Naive thymus-derived CD8-positive, alpha-beta T cell (primary cell): ENCODE data around the gene PPP4R1. TPM values are rescaled to one million over a fixed set of nuclear protein-coding genes. Genes with fewer than 3 reads are reported as not detected.
A peak's percentile ranks its signal among the peaks of the same experiment; 100 is the strongest.

Source experiments
- ATAC-seq, 2 donors: fragments of 150-1000 bp; cut with Tn5 transposase in 1 of 2; sonication (Bioruptor Pico), chemical (Tn5 transposase) in 1 of 2; 1 replicate in 1 of 2; 2 replicates in 1 of 2; pipeline ENCODE4 v1.10.0; 2021; ENCODE audit warnings: mild to moderate bottlenecking in 2 of 2, moderate library complexity in 2 of 2
- POLR2A ChIA-PET: fragments of 350-600 bp; sonication (Branson Sonifier 250); formaldehyde crosslinking; loops from one replicate; lab custom pipeline; 2021; ENCODE audit warnings: antibody characterized with exemption; lab: Charles Lee
- DNase-seq, 10 donors: peaks; one replicate each; pipeline versions ENCODE4 v3.0.0 to v3.0.0-alpha.2; 2020 to 2022
- H3K27ac Mint-ChIP-seq, 10 donors: one replicate each; pipeline ENCODE4 v1.8.0; 2020 to 2022; ENCODE audit warnings: mild to moderate bottlenecking in 10 of 10, mixed read lengths in 10 of 10, moderate library complexity in 4 of 10, inconsistent platforms in 1 of 10
- H3K27me3 Mint-ChIP-seq, 5 donors: one replicate each; pipeline ENCODE4 v1.8.0; 2021 to 2022; ENCODE audit warnings: mixed read lengths in 5 of 5
- H3K36me3 Mint-ChIP-seq, 3 donors: one replicate each; pipeline ENCODE4 v1.8.0; 2020 to 2022; ENCODE audit warnings: mixed read lengths in 3 of 3, mild to moderate bottlenecking in 2 of 3, inconsistent platforms in 1 of 3
- H3K4me1 Mint-ChIP-seq, 4 donors: one replicate each; pipeline ENCODE4 v1.8.0; 2021 to 2022; ENCODE audit warnings: mixed read lengths in 4 of 4
- H3K4me3 Mint-ChIP-seq, 10 donors: one replicate each; pipeline ENCODE4 v1.8.0; 2020 to 2022; ENCODE audit warnings: mild to moderate bottlenecking in 10 of 10, mixed read lengths in 10 of 10, moderate library complexity in 6 of 10, inconsistent platforms in 1 of 10
- H3K9me3 Mint-ChIP-seq, 9 donors: one replicate each; pipeline ENCODE4 v1.8.0; 2020 to 2022; ENCODE audit warnings: mixed read lengths in 9 of 9, mild to moderate bottlenecking in 3 of 9, inconsistent platforms in 1 of 9, moderate library complexity in 1 of 9
- polyA plus RNA-seq, 3 donors: library from polyadenylated mRNA; unstranded; fragments of 300-500 nt; fragmentation: Illumina TruSeq; gene quantifications; one replicate each; pipeline ENCODE4 v1.2.3, GENCODE V29; 2021
- total RNA-seq, 8 experiments: library from RNA in 2 of 8; stranded (reverse) in 2 of 8; gene quantifications; one replicate each; pipeline ENCODE4 v1.2.3 and lab custom pipeline; 2021 to 2026

The PPP4R1 gene
- total and polyA plus RNA-seq, 5 experiments from 2014 or later, result 3.8 to 34.4 (median 6.5) TPM

DNA sequence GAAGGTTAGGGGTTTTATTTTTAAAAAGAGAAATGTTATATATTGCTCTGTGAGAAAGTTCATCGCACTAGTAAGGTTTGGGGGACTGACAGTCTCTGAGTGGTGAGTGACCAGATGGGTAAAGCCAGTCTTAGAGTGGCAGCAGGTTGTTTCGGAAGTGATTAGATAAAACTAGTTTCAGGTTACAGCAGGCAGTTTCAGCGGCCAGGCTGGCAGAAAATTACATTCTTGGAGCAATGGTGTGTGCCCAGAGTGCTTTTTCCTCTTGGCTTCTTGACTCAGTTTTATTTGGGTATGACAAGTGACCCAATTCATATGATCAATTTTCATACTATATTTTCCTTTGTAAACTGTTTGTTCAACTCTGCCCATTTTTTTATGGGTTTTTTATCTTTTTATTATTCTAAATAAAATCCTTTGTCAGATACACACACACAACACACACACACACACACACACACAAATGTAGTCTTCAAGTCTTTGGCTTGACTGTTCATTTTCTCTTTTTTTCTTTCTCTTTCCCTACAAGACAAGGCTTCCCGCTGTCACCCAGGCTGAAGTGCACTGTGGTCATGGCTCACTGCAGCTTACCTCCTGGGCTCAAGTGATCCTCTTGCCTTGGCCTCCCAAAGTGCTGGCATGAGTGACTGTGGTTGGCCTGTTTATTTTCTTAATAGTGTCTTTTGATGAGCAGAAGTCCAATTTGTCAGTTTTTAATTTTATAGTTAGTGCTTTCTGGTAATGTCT, 108.1 kb downstream of the PPP4R1 start:
- H3K27me3 Mint-ChIP-seq, result no peaks in the 10 kb centered on the region
- POLR2A ChIA-PET, result interaction anchor here (1.2 kb wide), 1 partner anchor 10 kb away, joined by 3 read pairs; no protein-coding TSS in a partner anchor
- DNase-seq (no peak), ATAC-seq (no peak)
- peaks cover 11 to 29% (median 14%) of the 10 kb centered on the region in 3 donors for H3K36me3 Mint-ChIP-seq
- H3K9me3 Mint-ChIP-seq, result peaks cover 0 to 22% (median 10%) of the 10 kb centered on the region in 9 donors
- peak overlapping the region in 4 of 10 donors; percentile 19 to 49 (median 36) for H3K27ac Mint-ChIP-seq
- H3K4me3 Mint-ChIP-seq, result no peak overlapping the region
- H3K4me1 Mint-ChIP-seq, result peaks cover 16 to 48% (median 40%) of the 10 kb centered on the region in 4 donors

Other genes starting within 250 kb of the PPP4R1 start
- 10 to 100 TPM; 46.1 to 53.8 TPM for gene RALBP1, start 139.0 kb downstream of the PPP4R1 start, total RNA-seq
- 10 to 100 TPM; 43.7 to 47.2 (median 46.7) TPM for gene RALBP1, start 139.0 kb downstream of the PPP4R1 start, polyA plus RNA-seq
- gene RAB31, start 93.7 kb upstream of the PPP4R1 start, total RNA-seq, result 1 to 10 TPM; 1.2 to 2.2 TPM
- gene RAB31, start 93.7 kb upstream of the PPP4R1 start, polyA plus RNA-seq, result 1 to 10 TPM in 2 of 3 donors, under 1 TPM in 1; 0.74 to 1.4 (median 1.3) TPM